Spleen (tissue), 7 donors: ENCODE data around the gene RASSF1.
A peak's percentile ranks its signal among the peaks of the same experiment; 100 is the strongest.

Experiments used
- POLR2AphosphoS5 ChIP-seq, 3 donors: sonication (generic); formaldehyde crosslinking; IDR thresholded peaks; one replicate each; pipeline ENCODE4 v1.5.1; 2017; ENCODE audit warnings: antibody characterized with exemption in 3 of 3
- TF ChIP-seq, protein P1 (sequence below), 11 experiments: fragments of 200-600 bp in 7 of 11; fragments of 450-650 bp in 4 of 11; sonication (generic) in 4 of 11; IDR thresholded peaks in 8 of 11; conservative IDR thresholded peaks in 3 of 11; 1 replicate in 7 of 11; 2 replicates in 4 of 11; pipeline versions ENCODE4 v1.4.0 to v1.8.0; 2016 to 2021; ENCODE audit warnings: antibody characterized with exemption in 11 of 11, inconsistent platforms in 4 of 11, mild to moderate bottlenecking in 1 of 11
- donor health status: DM: no; HTN: no; CAD: no; lungs with moderate emphysema.
- donor health status: DM: no; HTN: no; CAD: no.
- donor health status: DM: no; HTN: no; CAD: no.

DNA sequence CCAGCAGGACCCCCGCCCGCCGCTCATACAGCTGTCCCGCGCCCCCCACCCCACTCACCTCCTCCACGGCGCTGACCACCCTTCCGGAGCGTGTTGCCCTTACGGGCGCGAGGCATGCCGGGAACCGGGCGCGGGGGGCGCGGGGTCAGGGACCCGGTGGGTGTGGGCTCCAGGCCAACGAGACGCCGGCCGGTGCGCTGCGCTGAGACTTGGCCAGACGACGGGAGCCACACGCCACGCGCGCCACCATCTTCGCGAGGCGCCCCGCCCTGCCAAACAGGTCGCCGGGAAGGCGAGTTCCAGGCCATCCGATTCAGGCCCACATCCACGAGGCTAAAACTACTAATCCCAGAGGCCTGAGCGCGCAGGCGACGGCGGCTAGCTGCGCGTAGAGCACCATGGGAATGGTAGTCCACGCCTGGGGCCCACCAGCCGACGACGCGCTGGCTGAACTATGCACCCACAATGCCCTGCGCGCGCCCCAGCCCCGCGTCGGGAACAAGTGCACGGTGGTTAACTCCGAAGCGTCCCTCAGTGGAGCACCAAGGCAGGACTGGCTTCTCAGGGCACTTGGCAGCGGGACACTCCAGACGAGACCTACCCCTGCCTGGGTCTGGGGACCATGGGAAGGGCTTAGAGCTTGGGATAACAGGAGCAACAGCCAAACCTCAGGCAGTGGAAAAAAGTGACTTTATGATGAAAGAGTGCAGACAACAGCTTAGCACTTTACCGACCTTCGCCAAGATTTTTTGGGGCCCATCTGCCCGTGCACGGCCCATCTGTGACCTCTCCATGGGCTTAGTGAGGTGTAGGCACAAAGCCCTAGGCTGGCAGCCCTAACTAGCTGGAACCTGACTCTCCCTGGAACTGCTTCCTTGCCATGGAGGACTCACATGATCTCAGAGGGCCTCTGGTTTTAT is 48.2 kb downstream of the RASSF1 start, which contains the start of gene IFRD2:
- TF ChIP-seq, protein P1, sequence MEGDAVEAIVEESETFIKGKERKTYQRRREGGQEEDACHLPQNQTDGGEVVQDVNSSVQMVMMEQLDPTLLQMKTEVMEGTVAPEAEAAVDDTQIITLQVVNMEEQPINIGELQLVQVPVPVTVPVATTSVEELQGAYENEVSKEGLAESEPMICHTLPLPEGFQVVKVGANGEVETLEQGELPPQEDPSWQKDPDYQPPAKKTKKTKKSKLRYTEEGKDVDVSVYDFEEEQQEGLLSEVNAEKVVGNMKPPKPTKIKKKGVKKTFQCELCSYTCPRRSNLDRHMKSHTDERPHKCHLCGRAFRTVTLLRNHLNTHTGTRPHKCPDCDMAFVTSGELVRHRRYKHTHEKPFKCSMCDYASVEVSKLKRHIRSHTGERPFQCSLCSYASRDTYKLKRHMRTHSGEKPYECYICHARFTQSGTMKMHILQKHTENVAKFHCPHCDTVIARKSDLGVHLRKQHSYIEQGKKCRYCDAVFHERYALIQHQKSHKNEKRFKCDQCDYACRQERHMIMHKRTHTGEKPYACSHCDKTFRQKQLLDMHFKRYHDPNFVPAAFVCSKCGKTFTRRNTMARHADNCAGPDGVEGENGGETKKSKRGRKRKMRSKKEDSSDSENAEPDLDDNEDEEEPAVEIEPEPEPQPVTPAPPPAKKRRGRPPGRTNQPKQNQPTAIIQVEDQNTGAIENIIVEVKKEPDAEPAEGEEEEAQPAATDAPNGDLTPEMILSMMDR (IDR thresholded peaks at IDR 0.05 in 8 of 11, conservative IDR thresholded peaks at IDR 0.05 in 3 of 11), result peak in 4 of 11 experiments; percentile 17 to 35 (median 24)
- TF ChIP-seq POLR2AphosphoS5 (IDR thresholded peaks at IDR 0.05), result peak; percentile 90 to 96 (median 91)
